GM19438 (cell line): Measurements from ENCODE around the gene SPRR5.

ENCODE experiments used
- ATAC-seq: cut with Tn5 transposase; IDR thresholded peaks from one replicate; pipeline ENCODE4 v1.9.1; 2021; ENCODE audit warnings: low read depth; ENCODE audit not compliant: unreplicated experiment

The SPRR5 gene

DNA sequence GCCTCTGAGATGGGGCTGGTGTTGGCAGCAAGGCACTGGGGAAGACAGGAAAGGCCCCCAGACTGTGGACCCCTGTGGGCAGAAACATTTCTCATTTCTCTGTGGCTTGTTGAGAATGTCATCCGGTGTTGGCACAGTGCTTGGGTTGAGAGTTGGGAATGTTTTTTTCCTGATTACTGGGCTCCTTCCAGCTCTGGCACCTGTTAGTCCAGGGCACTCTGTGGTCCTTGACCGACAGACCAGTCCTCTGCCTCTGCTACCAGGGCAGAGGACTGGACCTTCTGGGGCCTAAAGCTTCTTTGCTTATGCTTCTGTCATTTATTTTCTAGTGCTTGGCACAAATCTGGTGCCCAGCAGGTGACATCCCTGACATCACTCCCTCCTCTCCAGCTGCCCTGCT is 4.8 kb upstream of the SPRR5 start:
- no peak for ATAC-seq

DNA sequence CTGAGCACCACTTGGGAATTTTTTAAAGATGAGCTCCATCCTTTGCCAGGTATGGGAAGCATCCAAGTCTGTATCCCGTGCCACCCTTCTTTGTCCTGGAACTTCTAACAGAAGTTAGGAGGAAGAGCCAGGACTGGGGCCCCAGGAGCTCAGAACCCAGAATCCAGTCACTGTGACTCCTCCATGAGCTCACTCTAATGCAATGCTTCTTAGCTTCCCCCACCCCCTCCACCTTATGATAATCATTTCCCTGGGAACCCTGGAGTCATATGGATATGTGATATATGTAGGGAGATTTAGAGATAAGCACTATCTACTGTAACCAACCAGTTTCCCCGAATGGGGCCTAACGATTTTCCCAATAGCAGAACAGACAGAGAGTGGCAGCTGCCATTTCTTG is 758 bp upstream of the SPRR5 start:
- ATAC-seq: no peak

DNA sequence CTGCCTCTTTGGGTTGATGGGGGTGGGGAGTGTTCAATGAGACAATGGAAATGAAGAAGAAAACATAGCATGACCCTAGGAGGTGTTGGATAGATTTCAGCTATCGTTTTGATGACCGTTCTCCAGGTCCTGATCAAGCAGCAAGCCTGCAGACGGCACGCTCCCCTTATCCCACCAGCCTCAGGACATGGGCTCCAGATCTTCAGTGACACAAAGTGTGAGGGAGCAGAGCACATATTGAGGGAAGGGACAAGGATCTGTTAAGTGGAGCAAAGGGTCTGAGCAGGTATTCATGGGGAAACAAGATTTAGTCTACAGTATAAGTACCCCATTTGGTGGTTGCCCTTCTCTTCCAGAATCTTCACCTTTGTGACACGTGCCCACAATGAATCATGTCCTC is 4.7 kb downstream of the SPRR5 start:
- ATAC-seq: no peak

DNA sequence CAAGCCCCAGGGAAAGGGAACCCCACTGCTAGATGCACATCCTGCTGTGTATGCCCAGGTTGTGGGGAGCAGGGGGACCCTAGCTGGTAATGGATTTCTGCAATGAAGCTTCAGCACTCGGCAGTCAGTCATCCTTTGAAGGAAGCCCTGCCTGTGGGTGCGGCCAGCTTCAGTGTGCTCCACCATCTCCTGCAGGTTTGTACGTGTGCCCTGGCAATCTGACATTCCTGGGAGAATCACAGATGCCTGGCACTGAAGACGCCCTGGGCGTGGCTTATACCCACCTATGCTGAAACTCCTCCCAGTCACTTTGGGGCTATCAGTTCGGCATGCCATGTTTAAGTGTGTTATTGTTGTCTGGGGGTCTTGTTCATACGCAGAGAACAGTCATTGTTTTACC is 6.8 kb downstream of the SPRR5 start:
- no peak for ATAC-seq

DNA sequence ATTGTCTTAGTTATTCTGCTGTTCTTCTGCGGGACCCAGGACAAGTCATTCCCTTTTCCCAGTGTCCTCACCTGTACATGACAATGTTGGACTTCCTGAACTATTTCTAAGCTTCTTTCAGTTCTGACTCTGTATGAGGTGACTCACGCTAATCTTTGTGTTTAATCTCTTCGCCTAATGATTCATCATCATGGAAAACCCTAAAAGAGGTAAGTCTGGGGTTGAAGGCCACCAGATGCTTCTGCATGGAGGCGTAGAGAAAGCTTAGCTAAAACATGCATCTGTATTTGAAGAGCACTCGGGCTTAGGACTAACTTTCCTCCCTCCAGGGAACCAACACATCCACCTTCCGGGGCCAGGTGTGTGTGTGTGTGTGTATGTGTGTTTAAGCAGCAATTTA is 7.4 kb downstream of the SPRR5 start:
- ATAC-seq: no peak

DNA sequence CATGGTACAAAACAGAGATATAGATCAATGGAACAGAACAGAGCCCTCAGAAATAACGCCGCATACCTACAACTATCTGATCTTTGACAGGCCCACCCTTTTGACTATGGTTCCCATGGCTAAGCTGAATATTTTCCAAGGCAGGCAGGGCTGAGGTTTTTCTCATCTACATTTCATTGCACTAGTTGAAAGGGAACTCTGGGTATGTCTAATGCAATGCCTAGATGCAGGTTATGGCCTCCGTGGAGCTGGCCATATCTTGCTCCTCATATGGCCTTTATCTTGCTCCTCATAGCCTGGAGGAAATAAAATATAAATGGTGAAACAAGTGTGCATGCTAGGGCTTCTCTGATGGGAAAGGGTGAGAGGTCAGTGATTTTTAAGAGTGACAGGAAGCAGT is 10.6 kb downstream of the SPRR5 start:
- ATAC-seq: no peak

DNA sequence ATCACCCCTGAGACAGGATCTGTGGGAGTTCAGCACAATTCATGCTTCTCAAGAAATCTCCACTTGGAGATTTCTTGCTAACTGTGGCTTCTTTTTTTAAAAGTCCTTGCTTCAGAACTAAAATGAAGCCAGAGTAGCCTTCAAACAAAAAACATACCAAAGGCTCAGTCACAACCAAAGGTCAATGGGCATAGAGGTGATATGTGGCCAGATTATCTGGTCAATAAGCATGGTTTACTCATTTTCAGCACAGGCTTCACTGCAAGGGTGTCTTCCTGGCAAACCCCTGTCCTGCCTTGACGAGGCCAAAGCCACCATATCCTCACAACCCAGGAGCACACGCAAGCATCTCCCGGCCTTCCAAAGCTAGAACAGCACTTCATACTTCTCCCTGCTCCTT is 12.3 kb downstream of the SPRR5 start:
- ATAC-seq: no peak

DNA sequence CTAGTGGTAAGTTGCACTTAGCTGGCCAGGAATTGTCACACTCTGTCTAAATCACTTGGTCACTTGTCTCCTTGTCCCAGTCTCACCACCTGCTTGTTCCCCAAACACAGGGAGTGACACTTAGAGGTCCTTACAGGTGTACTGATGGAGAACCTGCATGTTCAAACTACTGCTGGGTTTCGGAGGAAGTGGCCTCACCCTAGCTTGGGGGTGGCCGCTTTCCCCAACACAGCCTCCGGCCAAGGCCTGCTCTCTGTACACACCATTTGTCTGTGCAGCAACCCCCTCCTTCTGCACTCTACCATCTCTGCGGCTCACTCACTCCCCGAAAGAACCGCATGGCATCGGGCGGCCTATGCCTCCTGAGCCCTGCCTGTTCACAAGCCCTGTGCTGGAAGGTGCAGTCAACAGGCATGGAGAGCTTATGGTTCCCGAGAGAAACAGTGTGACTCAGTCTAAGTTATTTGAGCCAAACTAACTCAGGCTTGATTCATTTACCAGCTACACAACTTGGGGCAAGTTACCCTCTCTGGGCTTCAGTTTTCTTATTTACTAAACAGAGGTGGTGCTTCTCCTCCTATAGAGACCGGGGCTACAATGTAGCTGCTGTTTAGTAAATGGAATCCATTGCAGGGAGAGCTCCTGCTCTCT is 12.9 kb downstream of the SPRR5 start:
- no peak for ATAC-seq

DNA sequence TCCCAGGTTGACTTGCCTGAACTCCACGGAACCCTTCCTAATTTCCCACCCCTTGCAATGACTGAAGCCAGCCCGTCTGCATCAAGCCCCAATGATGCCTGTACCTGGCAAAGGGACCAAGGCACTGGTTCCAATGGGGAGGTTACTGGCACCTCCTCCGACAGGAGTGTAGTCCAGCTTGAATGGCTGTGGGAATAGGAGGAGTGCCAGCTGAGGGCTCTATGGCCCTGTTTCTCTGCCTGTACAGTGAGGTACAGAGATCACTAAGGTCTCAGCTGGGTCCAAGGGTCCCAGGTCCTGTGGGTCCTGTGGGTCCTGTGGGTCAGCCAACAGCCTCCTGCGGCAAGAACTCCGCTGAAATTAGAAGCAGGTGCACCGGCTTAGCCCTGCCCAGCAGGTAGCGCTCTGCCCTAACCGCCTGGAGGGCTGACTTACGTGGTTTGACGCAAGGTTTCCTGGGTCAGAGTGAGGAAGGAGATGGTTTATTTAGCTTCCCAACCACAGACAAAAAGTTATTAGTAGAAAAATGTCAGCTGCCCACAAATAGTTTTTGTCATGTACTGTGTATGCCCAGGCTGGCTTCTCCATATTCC is 13.5 kb downstream of the SPRR5 start:
- no peak for ATAC-seq

DNA sequence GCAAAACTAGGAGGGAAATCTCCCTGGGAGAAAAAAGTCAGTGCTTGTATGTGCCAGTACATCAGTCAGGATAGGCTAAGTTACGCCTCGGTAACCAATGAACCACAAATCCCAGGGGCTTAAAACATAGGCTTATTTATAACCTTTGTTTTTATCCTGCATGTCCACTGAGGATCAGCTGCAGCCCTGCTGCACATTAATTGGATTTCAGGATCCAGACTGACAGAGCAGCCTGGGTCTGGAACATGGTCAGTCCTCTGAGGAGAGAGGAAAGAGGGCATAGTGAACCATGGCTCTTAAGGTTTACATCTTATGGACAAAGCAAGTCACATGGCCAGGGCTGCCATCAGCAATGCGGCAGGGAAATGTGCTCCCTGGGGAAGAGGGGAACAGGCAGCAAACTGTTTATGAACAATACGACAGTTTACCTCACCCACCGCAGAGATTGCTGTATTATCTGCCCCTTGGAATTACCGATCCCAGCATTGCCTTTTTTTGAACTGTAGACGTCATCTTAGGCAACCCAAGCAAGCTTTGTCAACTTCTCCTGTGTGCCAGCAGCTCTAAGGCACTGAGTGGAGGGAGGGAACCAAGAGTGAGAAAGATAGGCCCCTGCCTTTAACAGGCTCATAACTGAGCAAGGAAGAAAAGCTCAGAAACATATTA is 14.4 kb downstream of the SPRR5 start:
- no peak for ATAC-seq

DNA sequence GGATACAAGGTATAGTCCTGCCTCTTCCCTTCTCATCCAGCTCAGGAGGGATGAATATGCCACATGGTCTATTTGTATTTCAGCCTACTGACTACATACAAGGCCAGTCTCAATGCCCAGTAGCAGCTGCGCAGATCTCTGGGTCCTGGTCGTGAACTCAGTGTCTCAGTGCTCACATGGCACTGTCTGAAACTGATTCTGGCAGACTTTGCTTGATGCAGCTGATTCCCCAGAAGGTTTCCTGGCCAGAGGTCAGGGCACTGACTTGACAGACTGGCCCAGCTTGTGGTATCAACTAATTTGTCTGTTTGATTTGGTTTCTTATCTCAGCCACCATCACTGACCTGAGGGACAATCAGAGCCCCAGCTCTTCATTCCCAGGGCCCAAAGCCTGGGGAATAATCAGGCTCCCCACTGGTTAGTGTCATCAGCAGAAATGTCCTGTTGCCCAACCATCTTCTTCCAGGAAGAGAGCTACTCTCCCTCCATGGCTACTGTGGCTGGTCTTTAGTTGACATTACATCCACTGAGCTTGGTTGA is 15.9 kb downstream of the SPRR5 start:
- ATAC-seq: no peak

DNA sequence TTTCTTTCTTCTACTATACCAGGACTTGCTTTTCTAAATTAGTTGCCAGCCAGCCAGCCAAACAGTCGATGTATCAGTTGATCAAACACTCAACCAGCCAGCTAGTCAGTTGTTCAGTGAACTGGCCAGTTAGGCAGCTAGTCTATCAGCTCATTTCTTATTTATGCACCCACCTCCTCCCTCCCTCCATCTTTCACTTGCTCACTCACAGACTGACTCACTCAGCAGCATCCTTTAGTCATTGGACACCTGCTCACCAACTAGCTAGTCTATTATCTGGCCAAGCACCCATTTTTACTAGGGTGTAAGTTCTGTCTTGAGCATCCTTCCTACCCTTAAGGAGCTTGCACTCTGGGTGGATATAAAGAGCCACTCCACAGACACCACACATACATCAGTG is 17.5 kb downstream of the SPRR5 start:
- ATAC-seq: no peak

DNA sequence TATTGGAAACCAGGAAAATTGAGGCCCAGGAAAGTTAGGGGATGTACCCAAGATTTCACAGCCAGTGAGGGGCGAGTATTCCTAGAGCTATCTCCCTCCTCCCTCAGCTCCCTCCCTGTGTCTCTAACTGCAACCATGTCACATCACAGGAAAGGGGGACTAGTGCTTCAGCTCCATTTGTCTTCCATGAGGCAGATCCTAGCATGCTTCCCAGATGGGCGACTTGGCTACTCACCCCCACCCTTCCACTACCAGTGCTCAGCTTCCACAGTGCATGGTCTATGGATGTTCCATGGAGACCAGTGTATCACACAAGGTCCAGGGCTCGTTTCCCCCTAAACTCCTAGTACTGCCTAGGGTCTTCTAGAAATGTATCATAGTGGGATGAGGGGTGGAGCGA is 18.8 kb downstream of the SPRR5 start:
- no peak for ATAC-seq

DNA sequence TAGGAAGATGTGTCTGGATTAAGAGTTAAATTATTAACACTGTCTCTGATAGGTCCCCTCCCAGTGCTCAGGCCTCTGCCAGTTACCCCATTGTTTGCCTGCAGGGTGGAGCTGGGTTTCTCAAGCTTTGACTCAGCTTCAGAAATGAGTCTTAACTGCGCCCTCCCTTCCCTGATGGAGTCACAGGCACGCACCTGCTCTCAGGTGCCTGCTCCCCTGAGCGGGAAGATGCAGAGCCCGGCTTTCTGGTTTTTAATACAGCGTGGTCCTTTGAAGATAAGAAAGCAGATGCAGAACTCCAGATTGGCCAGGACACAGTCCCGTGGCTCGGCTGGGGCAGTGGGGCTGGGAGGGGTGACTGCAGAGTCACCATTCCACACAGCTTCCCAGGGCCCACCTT is 20.2 kb downstream of the SPRR5 start:
- no peak for ATAC-seq

DNA sequence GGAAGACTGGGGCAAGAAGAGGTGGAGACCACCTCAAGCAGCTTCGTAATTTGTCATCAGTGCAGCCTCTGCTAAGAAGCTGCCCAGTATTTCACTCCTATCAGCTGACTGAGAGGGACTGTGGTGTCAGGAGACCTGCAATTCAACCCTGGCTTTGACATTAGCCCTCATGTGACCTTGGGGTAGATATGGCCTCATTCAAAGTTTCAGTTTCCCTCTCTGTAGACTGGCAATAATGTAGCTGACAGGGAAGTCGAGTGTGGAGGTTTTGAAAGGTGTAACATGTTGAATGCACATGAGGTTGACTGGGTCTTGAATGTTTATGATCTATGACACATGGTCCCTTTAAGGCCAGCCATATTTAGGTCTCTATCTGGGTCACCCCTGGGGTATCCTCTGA is 21.2 kb downstream of the SPRR5 start:
- ATAC-seq: peak; percentile 89

DNA sequence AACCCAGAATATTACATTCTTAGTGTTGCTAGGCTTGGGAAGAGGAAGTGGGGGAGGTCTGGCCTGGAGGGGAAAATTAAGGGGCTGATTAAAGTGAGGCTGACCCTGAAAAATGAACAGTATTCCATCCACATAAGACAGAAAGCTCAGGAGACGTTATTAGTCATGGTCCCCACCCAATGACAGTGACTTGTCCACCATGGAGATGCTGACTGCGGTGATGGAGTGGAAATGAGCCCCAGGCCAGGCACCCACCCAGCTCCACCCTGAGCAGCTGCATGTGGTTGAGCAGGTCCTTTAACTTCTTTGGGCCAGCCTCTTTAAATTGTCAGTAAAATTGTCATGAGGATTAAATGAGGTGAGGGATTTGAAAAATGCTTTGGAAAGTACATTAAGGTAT is 22.0 kb downstream of the SPRR5 start:
- ATAC-seq: no peak

DNA sequence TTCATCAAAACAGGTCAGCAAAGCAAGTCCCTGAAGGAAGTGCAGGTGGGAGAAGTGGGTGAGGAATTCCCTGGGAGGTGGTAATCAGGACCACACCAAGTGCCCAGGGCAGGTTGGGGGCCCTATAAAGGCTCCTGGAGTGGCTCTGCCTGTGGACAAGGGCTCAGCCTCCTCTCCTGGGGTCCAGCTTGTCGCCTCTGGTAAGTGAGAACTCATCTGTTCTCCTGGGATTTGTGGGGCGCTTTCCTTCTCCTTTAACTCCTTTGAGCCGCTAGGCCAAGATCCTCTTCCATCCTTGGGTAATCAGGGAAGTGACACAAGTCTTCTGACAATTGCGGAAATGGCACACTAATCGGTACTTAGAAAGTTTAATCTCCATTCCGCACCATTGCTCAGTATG is 23.5 kb downstream of the SPRR5 start, which contains the start of gene SPRR4:
SPRR4 (plus strand) TSS at position 154 of the 400 bp plus-strand sequence. CDS start 1,243 bp downstream, outside the sequence.
- no peak for ATAC-seq

DNA sequence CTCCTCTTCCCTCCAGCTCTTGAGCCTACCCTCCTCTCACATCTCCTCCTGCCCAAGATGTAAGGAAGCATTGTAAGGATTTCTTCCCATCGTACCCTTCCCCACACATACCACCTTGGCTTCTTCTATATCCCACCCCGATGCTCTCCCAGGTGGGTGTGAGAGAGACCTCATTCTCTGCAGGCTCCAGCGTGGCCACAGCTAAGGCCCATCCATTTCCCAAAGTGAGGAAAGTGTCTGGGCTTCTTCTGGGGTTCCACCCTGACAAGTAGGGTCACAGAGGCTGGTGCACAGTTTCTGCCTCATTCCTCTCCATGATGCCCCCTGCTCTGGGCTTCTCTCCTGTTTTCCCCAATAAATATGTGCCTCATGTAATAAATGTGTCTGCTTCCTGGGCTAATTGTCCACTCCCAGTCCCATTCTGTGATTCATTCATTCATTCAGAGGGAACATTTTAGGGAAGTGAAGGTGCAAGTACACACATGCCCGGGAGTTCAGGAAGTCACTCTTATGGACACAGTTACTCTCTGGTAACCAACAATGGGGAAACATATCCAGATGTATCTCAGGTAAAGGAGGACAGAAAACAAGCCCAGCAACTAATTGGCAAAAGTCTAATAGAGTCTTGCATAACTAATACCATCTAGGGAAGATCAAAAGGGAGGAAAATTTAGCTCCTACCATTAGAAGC is 25.3 kb downstream of the SPRR5 start:
- ATAC-seq: no peak

DNA sequence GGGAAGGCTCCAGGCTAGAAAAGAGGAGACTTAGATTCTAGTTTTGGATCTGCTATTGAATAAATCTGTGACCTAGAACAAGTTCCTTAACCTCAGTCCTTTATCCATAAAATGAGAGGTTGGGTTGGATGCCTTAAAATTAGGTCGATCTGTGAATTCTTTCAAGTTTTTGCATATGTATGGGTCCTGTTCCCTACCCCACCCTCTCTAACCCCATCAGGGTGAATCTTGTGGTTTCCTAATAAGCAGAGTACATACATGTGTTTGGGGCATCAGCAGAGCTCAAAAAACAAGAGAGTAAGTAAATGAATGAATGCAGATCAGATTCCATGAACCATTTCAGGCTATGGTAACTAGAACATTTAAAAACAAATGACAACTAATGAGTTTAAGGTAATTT is 29.7 kb downstream of the SPRR5 start:
- ATAC-seq: no peak

DNA sequence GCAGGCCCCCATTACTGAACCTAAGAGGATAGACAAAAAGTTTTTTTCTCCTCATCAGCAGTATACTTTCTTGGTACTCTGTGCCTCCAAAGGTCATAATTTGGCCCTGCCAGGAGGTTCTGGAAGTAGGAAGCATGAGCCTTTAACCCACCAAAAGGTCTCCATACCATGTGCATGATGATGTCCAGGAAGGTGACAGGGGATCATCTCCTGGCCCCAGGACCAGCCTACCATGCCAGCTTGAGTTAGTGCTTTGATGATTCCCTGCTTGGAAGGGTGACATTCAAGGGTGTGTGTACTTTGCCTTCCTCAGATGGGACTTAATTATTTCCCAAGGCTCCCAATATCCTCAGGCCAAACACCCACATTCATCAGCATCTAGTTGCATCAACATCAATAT is 30.6 kb downstream of the SPRR5 start:
- no peak for ATAC-seq

DNA sequence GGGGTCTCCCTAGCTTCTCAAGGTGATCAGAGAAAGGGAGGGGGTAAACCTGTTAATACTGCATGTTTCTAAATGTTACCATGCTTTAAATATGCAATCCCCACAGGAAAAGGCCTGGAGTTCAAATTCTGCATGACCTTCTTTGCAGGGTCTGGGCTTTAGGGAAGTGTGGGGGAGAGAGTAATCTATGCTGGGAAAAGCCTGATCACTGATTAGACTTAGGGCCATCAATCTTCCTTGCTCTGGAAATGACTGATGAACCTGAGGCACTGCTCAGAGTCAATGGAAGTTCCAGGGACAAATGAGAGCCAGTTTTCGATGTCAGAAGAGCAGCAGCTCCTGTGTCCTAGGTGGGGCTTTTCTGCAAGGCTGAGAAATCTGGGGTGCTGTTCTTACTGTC is 33.7 kb downstream of the SPRR5 start:
- ATAC-seq: no peak
